ENCODE data around the gene ADARB2.

The ADARB2 gene

GRCh38 chr10:1516492-1517165 lies 220.7 kb downstream of the ADARB2 start:
- Histone ChIP-seq H3K9me3 (ENCODE audit: control insufficient read depth, insufficient read depth, low read length) (no peaks in the 10 kb centered on the region), H3K4me3 (ENCODE audit: low read depth, low read length) (no peak overlapping the region), H3K9ac (ENCODE audit: low read depth, low read length) (no peak overlapping the region), H3K36me3 (ENCODE audit: control insufficient read depth, insufficient read depth, low read length) (no peaks in the 10 kb centered on the region), H3K27me3 (ENCODE audit: control insufficient read depth, insufficient read depth, low read length) (no peaks in the 10 kb centered on the region), H3K4me1 (ENCODE audit: control insufficient read depth, insufficient read depth, low read length) (no peaks in the 10 kb centered on the region)

GRCh38 chr10:1515780-1516491 lies 221.4 kb downstream of the ADARB2 start:
- H3K9me3 ChIP-seq (ENCODE audit: control insufficient read depth, insufficient read depth, low read length) = no peaks in the 10 kb centered on the region
- H3K36me3 ChIP-seq (ENCODE audit: control insufficient read depth, insufficient read depth, low read length) = no peaks in the 10 kb centered on the region
- H3K4me1 ChIP-seq (ENCODE audit: control insufficient read depth, insufficient read depth, low read length) = no peaks in the 10 kb centered on the region
- no peaks in the 10 kb centered on the region for H3K27me3 ChIP-seq (ENCODE audit: control insufficient read depth, insufficient read depth, low read length)
- no peak overlapping the region for H3K9ac ChIP-seq (ENCODE audit: low read depth, low read length)
- no peak overlapping the region for H3K4me3 ChIP-seq (ENCODE audit: low read depth, low read length)

GRCh38 chr10:1515121-1515779 lies 222.1 kb downstream of the ADARB2 start:
- Histone ChIP-seq H3K36me3 (ENCODE audit: control insufficient read depth, insufficient read depth, low read length) (no peaks in the 10 kb centered on the region), H3K4me3 (ENCODE audit: low read depth, low read length) (no peak overlapping the region), H3K27me3 (ENCODE audit: control insufficient read depth, insufficient read depth, low read length) (no peaks in the 10 kb centered on the region), H3K9me3 (ENCODE audit: control insufficient read depth, insufficient read depth, low read length) (no peaks in the 10 kb centered on the region), H3K4me1 (ENCODE audit: control insufficient read depth, insufficient read depth, low read length) (no peaks in the 10 kb centered on the region), H3K9ac (ENCODE audit: low read depth, low read length) (no peak overlapping the region)

- Histone ChIP-seq H3K9me3 (ENCODE audit: control insufficient read depth, insufficient read depth, low read length) (no peaks in the 10 kb centered on the region), H3K4me1 (ENCODE audit: control insufficient read depth, insufficient read depth, low read length) (no peaks in the 10 kb centered on the region), H3K4me3 (ENCODE audit: low read depth, low read length) (no peak overlapping the region), H3K27me3 (ENCODE audit: control insufficient read depth, insufficient read depth, low read length) (no peaks in the 10 kb centered on the region), H3K36me3 (ENCODE audit: control insufficient read depth, insufficient read depth, low read length) (no peaks in the 10 kb centered on the region), H3K9ac (ENCODE audit: low read depth, low read length) (no peak overlapping the region)
Measured at GRCh38 chr10:1514681-1515080, 222.6 kb downstream of the ADARB2 start.

- no peaks in the 10 kb centered on the region for H3K27me3 ChIP-seq (ENCODE audit: control insufficient read depth, insufficient read depth, low read length)
- H3K9me3 ChIP-seq (ENCODE audit: control insufficient read depth, insufficient read depth, low read length) = no peaks in the 10 kb centered on the region
- no peaks in the 10 kb centered on the region for H3K4me1 ChIP-seq (ENCODE audit: control insufficient read depth, insufficient read depth, low read length)
- H3K36me3 ChIP-seq (ENCODE audit: control insufficient read depth, insufficient read depth, low read length) = no peaks in the 10 kb centered on the region
- H3K4me3 ChIP-seq (ENCODE audit: low read depth, low read length) = no peak overlapping the region
- no peak overlapping the region for H3K9ac ChIP-seq (ENCODE audit: low read depth, low read length)
Measured at GRCh38 chr10:1513221-1513620, 224.1 kb downstream of the ADARB2 start.

GRCh38 chr10:1509011-1509530 lies 228.3 kb downstream of the ADARB2 start:
- Histone ChIP-seq H3K27me3 (ENCODE audit: control insufficient read depth, insufficient read depth, low read length) (no peaks in the 10 kb centered on the region), H3K36me3 (ENCODE audit: control insufficient read depth, insufficient read depth, low read length) (no peaks in the 10 kb centered on the region), H3K9me3 (ENCODE audit: control insufficient read depth, insufficient read depth, low read length) (no peaks in the 10 kb centered on the region), H3K9ac (ENCODE audit: low read depth, low read length) (no peak overlapping the region), H3K4me3 (ENCODE audit: low read depth, low read length) (no peak overlapping the region), H3K4me1 (ENCODE audit: control insufficient read depth, insufficient read depth, low read length) (no peaks in the 10 kb centered on the region)

- Histone ChIP-seq H3K36me3 (ENCODE audit: control insufficient read depth, insufficient read depth, low read length) (no peaks in the 10 kb centered on the region), H3K27me3 (ENCODE audit: control insufficient read depth, insufficient read depth, low read length) (no peaks in the 10 kb centered on the region), H3K9ac (ENCODE audit: low read depth, low read length) (no peak overlapping the region), H3K9me3 (ENCODE audit: control insufficient read depth, insufficient read depth, low read length) (no peaks in the 10 kb centered on the region), H3K4me1 (ENCODE audit: control insufficient read depth, insufficient read depth, low read length) (no peaks in the 10 kb centered on the region), H3K4me3 (ENCODE audit: low read depth, low read length) (no peak overlapping the region)
Measured at GRCh38 chr10:1508096-1508495, 229.2 kb downstream of the ADARB2 start.

- H3K4me3 ChIP-seq (ENCODE audit: low read depth, low read length) = no peak overlapping the region
- H3K9ac ChIP-seq (ENCODE audit: low read depth, low read length) = no peak overlapping the region
- no peaks in the 10 kb centered on the region for H3K27me3 ChIP-seq (ENCODE audit: control insufficient read depth, insufficient read depth, low read length)
- no peaks in the 10 kb centered on the region for H3K4me1 ChIP-seq (ENCODE audit: control insufficient read depth, insufficient read depth, low read length)
- no peaks in the 10 kb centered on the region for H3K9me3 ChIP-seq (ENCODE audit: control insufficient read depth, insufficient read depth, low read length)
- H3K36me3 ChIP-seq (ENCODE audit: control insufficient read depth, insufficient read depth, low read length) = no peaks in the 10 kb centered on the region
Measured at GRCh38 chr10:1507436-1507835, 229.9 kb downstream of the ADARB2 start.

- no peak overlapping the region for H3K9ac ChIP-seq (ENCODE audit: low read depth, low read length)
- no peak overlapping the region for H3K4me3 ChIP-seq (ENCODE audit: low read depth, low read length)
- no peaks in the 10 kb centered on the region for H3K36me3 ChIP-seq (ENCODE audit: control insufficient read depth, insufficient read depth, low read length)
- peaks cover 9% of the 10 kb centered on the region for H3K4me1 ChIP-seq (ENCODE audit: control insufficient read depth, insufficient read depth, low read length)
- no peaks in the 10 kb centered on the region for H3K27me3 ChIP-seq (ENCODE audit: control insufficient read depth, insufficient read depth, low read length)
- H3K9me3 ChIP-seq (ENCODE audit: control insufficient read depth, insufficient read depth, low read length) = no peaks in the 10 kb centered on the region
Measured at GRCh38 chr10:1504940-1505339, 232.4 kb downstream of the ADARB2 start.

GRCh38 chr10:1504286-1504685 lies 233.0 kb downstream of the ADARB2 start:
- Histone ChIP-seq H3K27me3 (ENCODE audit: control insufficient read depth, insufficient read depth, low read length) (no peaks in the 10 kb centered on the region), H3K9me3 (ENCODE audit: control insufficient read depth, insufficient read depth, low read length) (no peaks in the 10 kb centered on the region), H3K4me3 (ENCODE audit: low read depth, low read length) (no peak overlapping the region), H3K4me1 (ENCODE audit: control insufficient read depth, insufficient read depth, low read length) (peaks cover 9% of the 10 kb centered on the region), H3K9ac (ENCODE audit: low read depth, low read length) (no peak overlapping the region), H3K36me3 (ENCODE audit: control insufficient read depth, insufficient read depth, low read length) (no peaks in the 10 kb centered on the region)

GRCh38 chr10:1502451-1502850 lies 234.9 kb downstream of the ADARB2 start:
- peaks cover 9% of the 10 kb centered on the region for H3K4me1 ChIP-seq (ENCODE audit: control insufficient read depth, insufficient read depth, low read length)
- no peaks in the 10 kb centered on the region for H3K36me3 ChIP-seq (ENCODE audit: control insufficient read depth, insufficient read depth, low read length)
- H3K27me3 ChIP-seq (ENCODE audit: control insufficient read depth, insufficient read depth, low read length) = no peaks in the 10 kb centered on the region
- no peak overlapping the region for H3K9ac ChIP-seq (ENCODE audit: low read depth, low read length)
- no peak overlapping the region for H3K4me3 ChIP-seq (ENCODE audit: low read depth, low read length)
- no peaks in the 10 kb centered on the region for H3K9me3 ChIP-seq (ENCODE audit: control insufficient read depth, insufficient read depth, low read length)
